Measurements from ENCODE around the gene TECTB. TPM values are rescaled to one million over a fixed set of nuclear protein-coding genes. Genes with fewer than 3 reads are reported as not detected.

The TECTB gene
- total RNA-seq, 2 experiments from 2014 or later: not detected

DNA sequence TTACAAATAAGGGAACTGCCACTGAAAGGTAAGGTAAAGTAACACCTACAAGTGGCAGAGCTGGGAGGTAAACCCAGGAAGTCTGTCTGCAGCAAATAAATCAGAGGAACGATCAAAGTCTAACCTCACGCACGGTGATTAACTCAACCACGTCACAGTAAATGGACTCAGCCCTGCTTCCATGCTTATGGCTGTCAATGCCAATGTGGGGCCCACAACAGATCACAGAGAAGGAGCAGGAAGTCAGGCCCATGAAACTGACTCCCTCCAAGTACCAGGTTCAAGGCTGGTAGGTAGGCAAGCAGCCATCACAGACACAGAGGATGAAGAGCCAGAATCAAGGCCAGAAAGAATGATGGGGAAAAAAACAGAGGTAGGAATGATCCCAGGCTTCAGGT, 52.7 kb downstream of the TECTB start:
- ATAC-seq (ENCODE audit: poor library complexity): peak; percentile 34
- Histone ChIP-seq H3K4me1 (ENCODE audit: insufficient read depth, low read length) (no peaks in the 10 kb centered on the region), H3K4me3 (ENCODE audit: low read length) (no peak overlapping the region), H3K36me3 (ENCODE audit: insufficient read depth, low read length) (no peaks in the 10 kb centered on the region), H3K9me3 (ENCODE audit: control insufficient read depth in 1 of 2, insufficient read depth in 1 of 2, low read length in 2 of 2) (no peaks in the 10 kb centered on the region), H3K27me3 (ENCODE audit: control insufficient read depth in 1 of 2, insufficient read depth in 2 of 2, low read length in 2 of 2) (no peaks in the 10 kb centered on the region), H3K27ac (ENCODE audit: low read depth in 1 of 2, low read length in 2 of 2) (no peak overlapping the region)
- Mint-ChIP-seq H3K27me3 (peaks cover 21% of the 10 kb centered on the region), H3K4me1 (ENCODE audit: low read depth) (peaks cover 5% of the 10 kb centered on the region), H3K9me3 (no peaks in the 10 kb centered on the region), H3K4me3 (no peak overlapping the region), H3K27ac (no peak overlapping the region), H3K36me3 (ENCODE audit: low read depth) (no peaks in the 10 kb centered on the region)
- CTCF ChIA-PET: no interaction called here
- POLR2A ChIA-PET: no interaction called here
- DNase-seq: no peak
- intact Hi-C loops (cut with DNase I, micrococcal nuclease): no loop called here
- TF ChIP-seq, protein P1, sequence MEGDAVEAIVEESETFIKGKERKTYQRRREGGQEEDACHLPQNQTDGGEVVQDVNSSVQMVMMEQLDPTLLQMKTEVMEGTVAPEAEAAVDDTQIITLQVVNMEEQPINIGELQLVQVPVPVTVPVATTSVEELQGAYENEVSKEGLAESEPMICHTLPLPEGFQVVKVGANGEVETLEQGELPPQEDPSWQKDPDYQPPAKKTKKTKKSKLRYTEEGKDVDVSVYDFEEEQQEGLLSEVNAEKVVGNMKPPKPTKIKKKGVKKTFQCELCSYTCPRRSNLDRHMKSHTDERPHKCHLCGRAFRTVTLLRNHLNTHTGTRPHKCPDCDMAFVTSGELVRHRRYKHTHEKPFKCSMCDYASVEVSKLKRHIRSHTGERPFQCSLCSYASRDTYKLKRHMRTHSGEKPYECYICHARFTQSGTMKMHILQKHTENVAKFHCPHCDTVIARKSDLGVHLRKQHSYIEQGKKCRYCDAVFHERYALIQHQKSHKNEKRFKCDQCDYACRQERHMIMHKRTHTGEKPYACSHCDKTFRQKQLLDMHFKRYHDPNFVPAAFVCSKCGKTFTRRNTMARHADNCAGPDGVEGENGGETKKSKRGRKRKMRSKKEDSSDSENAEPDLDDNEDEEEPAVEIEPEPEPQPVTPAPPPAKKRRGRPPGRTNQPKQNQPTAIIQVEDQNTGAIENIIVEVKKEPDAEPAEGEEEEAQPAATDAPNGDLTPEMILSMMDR (IDR thresholded peaks at IDR 0.05): no peak

DNA sequence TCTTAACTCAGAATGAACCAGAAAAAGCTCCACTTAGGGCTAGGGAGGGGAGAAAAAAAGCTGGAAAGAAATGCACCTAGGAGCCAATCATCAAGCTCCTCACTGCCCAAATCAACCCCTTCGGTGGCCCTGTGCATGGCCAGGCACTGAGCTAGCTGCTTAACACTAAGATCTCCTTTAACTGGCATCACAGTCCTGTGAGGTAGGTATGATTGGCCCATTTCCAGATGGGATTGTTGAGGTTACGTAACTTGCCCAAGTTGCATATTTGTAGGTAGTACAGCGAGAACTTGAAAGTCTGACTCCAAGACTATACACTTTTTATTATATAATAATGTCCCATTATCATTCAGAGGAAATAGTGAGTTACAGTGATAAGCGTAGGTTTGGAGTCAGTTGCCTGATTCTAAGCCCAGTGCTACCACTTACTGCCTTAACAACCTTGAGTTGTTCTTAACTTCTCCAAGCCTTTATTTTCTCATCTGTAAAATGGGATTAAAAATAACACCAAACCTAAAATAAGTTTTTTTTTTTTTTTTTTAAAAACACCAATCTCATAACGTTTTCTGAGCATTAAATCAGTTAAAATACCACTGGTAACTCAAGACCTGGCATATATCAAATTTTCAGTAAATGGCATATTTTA, 53.5 kb downstream of the TECTB start:
- Histone ChIP-seq H3K27ac (ENCODE audit: low read depth in 1 of 2, low read length in 2 of 2) (no peak overlapping the region), H3K9me3 (ENCODE audit: control insufficient read depth in 1 of 2, insufficient read depth in 1 of 2, low read length in 2 of 2) (no peaks in the 10 kb centered on the region), H3K36me3 (ENCODE audit: insufficient read depth, low read length) (no peaks in the 10 kb centered on the region), H3K4me1 (ENCODE audit: insufficient read depth, low read length) (no peaks in the 10 kb centered on the region), H3K4me3 (ENCODE audit: low read length) (no peak overlapping the region), H3K27me3 (ENCODE audit: control insufficient read depth in 1 of 2, insufficient read depth in 2 of 2, low read length in 2 of 2) (no peaks in the 10 kb centered on the region)
- Mint-ChIP-seq H3K36me3 (ENCODE audit: low read depth) (no peaks in the 10 kb centered on the region), H3K4me1 (ENCODE audit: low read depth) (peaks cover 5% of the 10 kb centered on the region), H3K27ac (no peak overlapping the region), H3K27me3 (peaks cover 16% of the 10 kb centered on the region), H3K9me3 (no peaks in the 10 kb centered on the region), H3K4me3 (no peak overlapping the region)
- DNase-seq (no peak), ATAC-seq (ENCODE audit: poor library complexity) (no peak)
- CTCF ChIA-PET: interaction anchor here (0.8 kb wide), 1 partner anchor 8 kb away, joined by 3 read pairs; no protein-coding TSS in a partner anchor
- POLR2A ChIA-PET: no interaction called here
- TF ChIP-seq, protein P1 (IDR thresholded peaks at IDR 0.05): no peak
- intact Hi-C loops (cut with DNase I, micrococcal nuclease): no loop called here

DNA sequence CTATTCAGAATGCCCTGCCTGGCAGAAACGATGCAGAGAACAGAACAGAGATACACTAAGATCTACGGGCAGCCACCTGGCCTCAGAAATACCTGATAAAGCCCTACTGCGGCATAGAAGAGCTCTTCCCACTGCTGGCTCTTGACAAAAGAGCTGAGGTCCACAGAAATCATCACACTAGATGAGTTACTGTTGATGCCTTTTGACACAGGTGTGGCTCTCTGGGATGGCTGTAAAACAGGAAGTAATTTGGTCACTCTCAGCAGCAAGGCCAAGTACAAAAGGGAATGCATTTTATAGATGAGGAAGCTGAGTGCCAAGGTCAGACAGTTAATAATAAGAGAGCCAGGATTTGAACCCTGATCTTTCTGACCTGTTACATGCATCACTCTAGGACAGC, 55.8 kb downstream of the TECTB start:
- intact Hi-C loops (cut with DNase I, micrococcal nuclease): no loop called here
- ATAC-seq (ENCODE audit: poor library complexity) (no peak), DNase-seq (no peak)
- no peaks in the 10 kb centered on the region for H3K36me3 Mint-ChIP-seq (ENCODE audit: low read depth)
- ChIA-PET CTCF (no interaction called here), POLR2A (no interaction called here)
- H3K27ac ChIP-seq (ENCODE audit: low read depth in 1 of 2, low read length in 2 of 2): no peak overlapping the region
- no peak overlapping the region for H3K4me3 ChIP-seq (ENCODE audit: low read length)
- TF ChIP-seq, protein P1 (IDR thresholded peaks at IDR 0.05): no peak
- H3K27me3 Mint-ChIP-seq: peaks cover 10% of the 10 kb centered on the region
- no peak overlapping the region for H3K4me3 Mint-ChIP-seq
- peaks cover 5% of the 10 kb centered on the region for H3K4me1 Mint-ChIP-seq (ENCODE audit: low read depth)
- H3K9me3 ChIP-seq (ENCODE audit: control insufficient read depth in 1 of 2, insufficient read depth in 1 of 2, low read length in 2 of 2): no peaks in the 10 kb centered on the region
- H3K36me3 ChIP-seq (ENCODE audit: insufficient read depth, low read length): no peaks in the 10 kb centered on the region
- H3K27me3 ChIP-seq (ENCODE audit: control insufficient read depth in 1 of 2, insufficient read depth in 2 of 2, low read length in 2 of 2): no peaks in the 10 kb centered on the region
- H3K9me3 Mint-ChIP-seq: no peaks in the 10 kb centered on the region
- H3K27ac Mint-ChIP-seq: no peak overlapping the region
- no peaks in the 10 kb centered on the region for H3K4me1 ChIP-seq (ENCODE audit: insufficient read depth, low read length)
